Measurements from ENCODE around the gene PIAS3.

- TF ChIP-seq, protein P1, sequence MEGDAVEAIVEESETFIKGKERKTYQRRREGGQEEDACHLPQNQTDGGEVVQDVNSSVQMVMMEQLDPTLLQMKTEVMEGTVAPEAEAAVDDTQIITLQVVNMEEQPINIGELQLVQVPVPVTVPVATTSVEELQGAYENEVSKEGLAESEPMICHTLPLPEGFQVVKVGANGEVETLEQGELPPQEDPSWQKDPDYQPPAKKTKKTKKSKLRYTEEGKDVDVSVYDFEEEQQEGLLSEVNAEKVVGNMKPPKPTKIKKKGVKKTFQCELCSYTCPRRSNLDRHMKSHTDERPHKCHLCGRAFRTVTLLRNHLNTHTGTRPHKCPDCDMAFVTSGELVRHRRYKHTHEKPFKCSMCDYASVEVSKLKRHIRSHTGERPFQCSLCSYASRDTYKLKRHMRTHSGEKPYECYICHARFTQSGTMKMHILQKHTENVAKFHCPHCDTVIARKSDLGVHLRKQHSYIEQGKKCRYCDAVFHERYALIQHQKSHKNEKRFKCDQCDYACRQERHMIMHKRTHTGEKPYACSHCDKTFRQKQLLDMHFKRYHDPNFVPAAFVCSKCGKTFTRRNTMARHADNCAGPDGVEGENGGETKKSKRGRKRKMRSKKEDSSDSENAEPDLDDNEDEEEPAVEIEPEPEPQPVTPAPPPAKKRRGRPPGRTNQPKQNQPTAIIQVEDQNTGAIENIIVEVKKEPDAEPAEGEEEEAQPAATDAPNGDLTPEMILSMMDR (conservative IDR thresholded peaks at IDR 0.05 in 1 of 2, IDR thresholded peaks at IDR 0.05 in 1 of 2; ENCODE audit: low read depth in 1 of 2, low read length in 2 of 2): no peak
- TF ChIP-seq EZH2 (IDR thresholded peaks at IDR 0.05; ENCODE audit: low read length, missing control alignments): no peak
Observed at GRCh38 chr1:145826030-145826429, 32.9 kb downstream of the PIAS3 start.

Measured in fibroblast of lung (primary cell).